Stimulated activated CD4-positive, alpha-beta T cell treated with anti-CD3 and anti-CD28 coated beads, Interleukin-4, amount 100 ng/mL, for 1 hour (primary cell): ENCODE data around the gene PROC.
"Not testable (repeated sequence)": the region's sequence is repeated elsewhere in the genome, so short reads cannot be mapped to it uniquely, and the experiment has no call there.

Experiments
- DNase-seq: peaks from one replicate; pipeline ENCODE4 v3.0.0-alpha.2; 2020

PROC gene

DNA sequence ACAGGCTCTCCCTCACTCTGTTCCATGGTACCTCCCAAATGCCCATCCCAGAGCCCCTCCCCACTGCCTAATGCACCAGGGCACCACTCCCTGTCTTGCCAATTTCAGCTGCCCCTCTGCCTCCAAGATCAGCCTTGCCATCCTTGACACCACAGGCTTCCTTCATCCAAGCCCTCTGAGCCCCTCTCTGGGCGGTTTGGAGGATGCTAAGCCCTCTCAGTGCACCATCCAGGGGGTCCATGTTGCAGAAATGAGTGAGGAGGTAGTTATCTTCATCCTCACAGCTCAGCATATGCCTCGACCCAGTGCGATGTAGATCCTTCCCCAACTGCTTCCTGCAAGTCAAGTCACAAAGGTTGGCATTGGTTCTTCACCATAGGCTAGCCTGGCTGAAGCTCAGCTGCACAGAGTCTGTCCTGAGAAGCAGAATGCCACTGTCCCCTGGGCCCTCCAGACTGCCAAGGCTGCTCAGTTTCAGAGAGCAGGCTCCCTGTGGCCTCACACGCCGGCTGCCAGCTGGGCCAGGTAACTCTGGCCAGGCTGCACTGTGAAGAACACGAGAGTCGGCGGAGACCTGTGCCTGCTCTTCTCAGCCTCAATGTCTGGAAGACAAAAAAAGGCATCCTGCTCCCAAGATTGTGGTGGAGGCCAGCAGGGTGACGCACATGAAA, 20.5 kb upstream of the PROC start:
- no peak for DNase-seq

DNA sequence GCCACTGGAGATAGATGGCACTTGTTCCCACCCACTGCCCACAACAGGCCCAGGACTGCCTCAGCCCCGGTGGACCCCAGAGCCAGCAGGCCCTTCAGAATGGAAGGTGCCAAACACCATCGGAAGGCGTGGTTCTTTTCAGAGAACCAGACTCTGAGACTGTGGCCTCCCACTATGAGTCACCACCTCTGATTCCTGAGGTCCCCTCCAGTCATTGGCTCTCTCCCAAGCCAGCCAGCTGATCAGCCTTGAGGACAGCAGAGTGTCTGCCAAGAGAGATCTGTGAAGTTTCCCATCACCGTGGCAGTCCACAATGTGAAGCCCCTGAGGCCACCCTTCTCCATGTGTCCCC, 20.0 kb upstream of the PROC start:
- no peak for DNase-seq

DNA sequence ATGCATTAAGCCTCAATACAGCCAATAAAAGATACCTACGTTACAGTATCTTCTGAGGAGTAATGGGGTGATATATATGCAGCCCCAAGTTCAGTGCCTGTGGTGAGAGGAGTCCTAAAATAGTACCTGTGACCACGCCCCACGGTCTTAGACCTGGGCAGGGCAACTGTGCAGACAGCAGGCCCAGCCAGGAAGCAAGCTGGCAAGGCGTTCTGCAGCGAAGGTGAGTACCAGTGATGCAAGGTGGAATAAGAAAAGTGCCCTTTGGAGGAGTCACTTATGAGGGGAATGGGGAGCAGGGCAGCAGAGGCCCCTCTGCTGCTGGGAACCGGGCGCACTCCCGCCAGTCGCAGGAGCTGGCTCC, 17.7 kb upstream of the PROC start:
- no peak for DNase-seq

DNA sequence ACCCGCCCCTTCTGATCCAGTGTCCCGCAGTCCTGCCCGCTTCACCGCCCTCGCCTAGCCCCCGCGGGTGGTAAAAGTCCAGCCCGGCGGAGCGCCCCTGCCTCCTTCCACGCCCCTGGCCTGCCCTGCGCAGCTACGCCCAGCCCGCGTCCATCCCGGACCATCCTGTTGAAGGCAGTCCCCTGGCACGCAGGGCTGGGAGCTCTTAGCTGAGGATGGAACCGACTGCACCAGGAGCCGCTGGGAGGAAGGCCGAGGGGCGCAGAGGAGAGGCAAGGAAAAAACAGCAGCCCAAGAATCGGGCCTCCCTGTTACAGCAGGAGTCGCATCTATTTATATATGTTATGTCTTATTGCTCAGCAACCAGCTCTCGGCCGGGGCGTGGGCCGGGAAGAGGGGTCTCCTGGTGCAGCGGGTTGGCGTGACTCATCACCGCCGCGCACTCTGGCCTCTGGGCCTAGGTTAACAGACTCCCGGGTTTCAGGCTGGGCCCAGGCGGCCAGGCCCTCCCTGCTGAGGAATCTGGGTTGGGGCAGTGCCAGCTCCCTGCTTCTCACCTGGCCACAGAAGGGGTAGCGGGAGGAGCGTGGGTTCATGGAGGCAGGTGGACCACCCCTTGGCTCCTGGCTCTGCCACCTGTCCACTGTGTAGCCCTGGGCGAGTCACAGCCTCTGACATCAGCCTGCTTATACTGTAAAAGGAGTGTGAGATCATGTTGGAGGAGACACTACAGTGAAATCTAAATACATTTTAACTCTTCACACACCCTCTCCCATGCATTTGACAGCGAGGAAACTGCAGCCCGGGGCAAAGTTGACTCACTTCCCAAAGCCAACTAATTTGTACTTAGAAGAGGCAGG, 17.1 kb upstream of the PROC start:
- DNase-seq: no peak

DNA sequence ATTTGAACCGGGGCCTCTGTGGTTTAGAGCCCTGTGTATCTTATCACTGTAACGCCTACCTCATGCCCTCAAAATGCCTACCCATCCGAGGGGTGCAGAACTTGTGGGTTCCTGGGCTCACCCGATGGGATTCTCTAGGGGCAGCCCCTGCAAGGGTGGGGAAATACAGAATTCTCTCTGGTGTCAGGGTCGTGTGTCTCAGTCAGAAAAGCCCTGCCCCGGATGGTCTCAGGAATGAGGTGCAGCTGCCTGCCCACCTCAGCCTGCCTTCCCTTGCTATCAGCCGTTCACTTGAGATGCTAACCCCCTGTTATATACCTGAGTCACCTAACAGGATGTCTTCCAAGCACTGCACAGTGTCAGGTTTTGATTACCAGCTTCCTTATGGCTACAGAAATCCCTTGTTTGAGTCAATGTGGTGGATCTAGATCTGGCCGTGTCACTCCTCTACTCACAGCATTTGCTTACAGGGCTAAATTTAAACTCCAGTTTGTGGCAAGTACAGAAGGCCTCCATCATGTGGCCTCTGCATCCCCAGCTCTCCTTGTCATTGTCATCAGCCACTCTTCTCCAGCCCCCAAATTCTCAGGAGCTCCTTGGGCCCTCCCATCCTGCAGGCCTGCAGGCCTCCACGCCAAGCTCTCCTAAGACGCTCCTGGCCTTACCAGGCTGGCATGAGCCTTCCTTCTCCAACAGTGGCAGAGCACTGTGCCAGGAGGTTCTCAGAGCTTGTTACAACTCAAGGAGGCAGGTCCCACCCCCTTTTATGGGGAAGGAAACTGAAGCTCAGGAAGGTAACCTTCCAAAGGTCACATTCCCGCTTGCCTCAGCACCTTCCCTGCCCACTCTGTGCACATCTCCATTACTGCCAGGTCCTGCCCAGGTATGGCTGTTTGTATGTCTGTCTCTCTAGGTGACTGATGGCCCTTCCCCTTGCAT, 16.2 kb upstream of the PROC start:
- no peak for DNase-seq

DNA sequence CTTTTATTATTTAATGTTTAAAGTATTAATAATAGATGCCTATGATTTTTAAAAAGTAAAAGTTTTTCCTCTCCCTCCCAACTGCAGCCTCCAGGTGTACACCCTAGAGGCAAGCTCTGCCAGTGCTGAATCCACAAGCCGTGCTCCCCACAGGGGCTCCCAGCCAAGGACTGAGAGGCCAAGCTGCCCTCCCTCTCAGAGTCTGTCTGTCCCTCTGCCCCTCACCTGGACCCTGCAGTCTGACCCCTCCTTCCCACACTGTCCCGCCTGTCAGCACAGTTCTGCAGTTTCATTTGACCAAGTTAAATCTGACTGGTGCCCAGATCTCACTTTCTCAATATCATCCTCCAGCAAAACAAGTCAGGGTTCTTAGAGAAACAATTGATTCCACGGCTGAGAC, 14.8 kb upstream of the PROC start:
- DNase-seq: no peak

DNA sequence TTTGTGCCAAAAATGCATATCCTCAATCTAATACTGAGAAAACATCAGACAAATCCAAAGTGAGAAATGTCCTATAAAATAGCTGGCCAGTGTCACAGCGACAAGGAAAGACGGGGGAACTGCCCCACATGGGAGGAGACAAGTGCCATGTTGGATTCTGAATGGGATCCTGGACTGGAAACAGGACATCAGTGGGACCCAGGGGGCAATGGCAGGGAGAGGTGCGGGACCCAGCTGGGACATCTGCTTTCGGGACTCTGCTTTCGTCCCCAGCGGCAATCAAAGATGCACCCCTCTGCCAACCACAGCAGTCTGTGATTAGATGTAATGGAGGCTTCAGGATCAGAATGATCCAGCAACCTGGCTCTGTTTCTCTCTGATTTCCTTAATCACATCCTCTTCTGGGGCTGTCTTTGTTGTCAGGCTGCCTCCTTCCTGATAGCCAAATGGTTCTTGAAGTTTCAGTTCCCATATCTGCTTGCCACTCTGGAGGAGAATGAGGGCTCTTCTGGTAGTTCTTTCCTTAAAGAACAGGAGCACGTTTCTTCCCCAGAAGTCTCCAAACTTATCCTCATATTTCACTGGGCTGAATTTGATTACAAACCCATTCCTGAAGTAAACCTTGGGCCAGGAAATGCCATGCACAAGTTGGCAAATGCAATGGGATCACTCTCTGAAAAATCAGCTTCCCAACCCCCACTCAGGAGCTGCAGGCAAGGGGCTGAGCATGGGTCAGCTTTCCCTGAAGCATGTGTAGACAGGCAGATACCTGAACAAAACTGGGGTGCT, 13.6 kb upstream of the PROC start:
- no peak for DNase-seq

DNA sequence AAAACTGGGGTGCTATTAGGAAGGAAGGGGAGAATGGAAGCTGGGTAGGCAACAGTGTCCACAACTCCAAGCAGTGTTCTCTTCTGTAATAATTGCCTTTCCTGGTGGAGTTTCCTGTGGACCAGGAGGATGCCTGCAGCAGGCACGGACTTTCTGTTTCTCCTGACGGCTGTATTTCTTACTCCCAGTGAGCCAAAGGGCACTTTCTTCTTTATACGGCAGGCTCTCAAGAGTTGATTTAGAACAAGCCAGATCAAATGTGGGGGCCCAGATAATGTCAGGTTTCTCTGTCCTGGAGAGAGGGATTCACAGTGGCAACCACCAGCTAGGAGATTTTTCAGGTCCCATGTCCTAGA, 13.0 kb upstream of the PROC start:
- DNase-seq: no peak

DNA sequence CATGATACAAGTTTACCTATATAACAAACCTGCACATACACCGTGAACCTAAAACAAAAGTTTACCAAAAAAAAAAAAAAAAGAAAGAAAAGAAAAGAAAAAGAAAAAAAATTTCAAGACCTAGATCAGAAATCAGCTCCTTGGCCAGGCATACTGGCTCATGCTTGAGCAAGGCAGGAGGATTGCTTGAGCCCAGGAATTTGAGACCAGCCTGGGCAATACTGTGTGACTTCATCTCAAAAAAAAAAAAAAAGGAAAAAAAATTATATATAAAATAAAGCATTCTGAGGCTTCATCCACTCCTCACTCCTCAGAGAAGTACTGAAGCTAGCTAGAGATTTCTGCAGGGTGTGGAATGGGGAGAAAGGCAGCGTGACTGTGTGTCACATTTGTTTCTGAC, 11.8 kb upstream of the PROC start:
- no peak for DNase-seq

DNA sequence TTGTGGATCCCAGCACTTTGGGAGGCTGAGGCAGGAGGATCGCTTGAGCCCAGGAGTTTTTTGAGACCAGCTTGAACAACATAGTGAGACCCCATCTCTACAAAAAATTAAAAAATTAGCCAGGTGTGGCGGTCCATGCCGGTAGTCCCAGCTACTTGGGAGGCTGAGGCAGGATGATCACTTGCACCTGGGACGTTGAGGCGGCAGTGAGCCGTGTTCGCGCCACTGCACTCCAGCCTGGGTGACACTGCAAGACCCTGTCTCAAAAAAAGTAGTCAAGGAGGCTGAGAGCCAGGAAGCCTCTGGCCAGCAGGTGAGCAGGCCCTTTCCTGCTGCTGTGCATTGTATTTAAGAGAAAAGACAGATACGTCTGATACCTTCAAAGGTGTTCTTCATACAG, 11.1 kb upstream of the PROC start:
- DNase-seq: no peak

DNA sequence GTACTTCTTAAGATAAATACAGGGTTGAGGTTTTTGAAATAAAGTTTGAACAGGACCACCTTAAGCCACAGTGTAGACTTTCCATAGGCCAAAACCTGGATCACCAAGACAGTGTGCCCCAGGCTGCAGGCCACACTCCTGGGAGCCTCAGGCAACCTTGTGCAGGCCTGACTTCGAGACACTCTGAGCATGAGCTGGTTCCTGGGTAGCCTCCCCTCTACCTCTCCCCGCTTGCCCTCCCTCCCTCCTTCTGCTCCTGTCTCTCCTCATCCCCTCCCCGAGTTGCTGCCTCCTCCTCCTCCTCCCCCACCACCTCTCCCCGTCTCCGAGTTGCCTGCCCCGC, 10.6 kb upstream of the PROC start:
- no peak for DNase-seq

DNA sequence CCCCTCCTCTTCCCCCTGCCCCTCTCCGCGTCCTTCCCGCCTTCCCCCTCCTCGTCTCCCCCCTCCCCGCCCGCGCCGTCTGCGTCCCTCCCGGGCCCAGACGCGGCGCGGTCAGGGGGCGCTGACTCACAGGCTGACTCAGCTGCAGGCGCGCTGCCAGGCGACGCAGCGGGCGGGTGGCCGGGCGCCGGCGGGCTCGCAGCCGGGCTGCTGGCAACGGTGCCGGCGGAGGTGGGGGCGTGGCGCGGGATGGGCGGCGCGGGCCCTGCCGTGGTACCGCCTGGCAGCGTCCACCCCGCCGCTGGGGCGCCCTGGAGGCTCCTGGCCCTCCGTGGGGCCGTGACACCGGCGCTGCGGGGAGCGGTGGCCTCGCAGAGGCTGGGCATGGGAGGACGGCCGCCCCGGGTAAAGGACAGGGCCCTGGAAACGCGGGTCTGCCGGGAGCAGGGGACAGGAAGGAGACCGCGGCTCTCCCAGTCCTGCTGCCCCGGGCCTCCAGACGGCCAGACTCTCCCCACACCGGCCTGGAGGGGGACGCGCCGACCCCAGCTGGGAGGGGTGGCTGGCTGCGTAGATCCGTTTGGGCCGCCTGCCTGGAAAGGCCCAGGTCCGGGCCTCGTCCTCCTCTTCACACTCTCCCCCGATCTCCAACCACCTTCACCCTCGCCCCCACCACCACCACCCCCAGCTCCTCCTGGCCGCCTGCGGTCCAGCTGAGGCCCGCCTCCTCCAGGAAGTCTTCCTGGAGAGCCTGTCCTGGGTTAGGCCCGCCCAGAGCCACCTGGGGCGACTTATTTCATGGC, 10.0 kb upstream of the PROC start:
- peak; percentile 92 for DNase-seq

DNA sequence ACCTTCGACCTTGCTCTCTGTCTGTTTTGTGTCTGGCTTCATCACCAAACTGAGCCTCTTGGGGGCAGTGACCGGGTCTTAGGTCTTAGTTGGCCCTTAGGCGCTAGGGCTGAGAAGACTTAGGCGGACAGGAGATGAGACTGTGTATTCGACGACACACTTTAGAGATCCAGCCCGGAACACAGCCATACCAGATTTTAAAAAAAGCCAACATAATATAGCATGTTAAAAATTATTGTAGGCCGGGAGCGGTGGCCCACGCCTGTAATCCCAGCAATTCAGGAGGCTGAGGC, 9.5 kb upstream of the PROC start:
- no peak for DNase-seq

DNA sequence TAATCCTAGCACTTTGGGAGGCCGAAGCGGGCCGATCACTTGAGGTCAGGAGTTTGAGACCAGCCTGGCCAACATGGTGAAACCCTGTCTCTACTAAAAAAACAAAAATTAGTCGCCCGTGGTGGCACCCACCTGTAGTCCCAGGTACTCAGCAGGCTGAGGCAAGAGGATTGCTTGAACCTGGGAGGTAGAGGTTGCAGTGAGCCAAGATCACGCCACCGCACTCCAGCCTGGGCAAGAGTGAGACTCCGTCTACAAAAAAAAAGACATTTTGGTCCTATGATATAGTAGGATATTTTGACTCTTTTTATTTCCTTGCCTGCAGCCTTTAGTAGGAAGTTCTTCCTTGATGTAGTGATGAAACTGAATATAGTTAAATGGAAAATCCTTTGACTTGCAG, 8.5 kb upstream of the PROC start:
- DNase-seq: not testable (repeated sequence)

DNA sequence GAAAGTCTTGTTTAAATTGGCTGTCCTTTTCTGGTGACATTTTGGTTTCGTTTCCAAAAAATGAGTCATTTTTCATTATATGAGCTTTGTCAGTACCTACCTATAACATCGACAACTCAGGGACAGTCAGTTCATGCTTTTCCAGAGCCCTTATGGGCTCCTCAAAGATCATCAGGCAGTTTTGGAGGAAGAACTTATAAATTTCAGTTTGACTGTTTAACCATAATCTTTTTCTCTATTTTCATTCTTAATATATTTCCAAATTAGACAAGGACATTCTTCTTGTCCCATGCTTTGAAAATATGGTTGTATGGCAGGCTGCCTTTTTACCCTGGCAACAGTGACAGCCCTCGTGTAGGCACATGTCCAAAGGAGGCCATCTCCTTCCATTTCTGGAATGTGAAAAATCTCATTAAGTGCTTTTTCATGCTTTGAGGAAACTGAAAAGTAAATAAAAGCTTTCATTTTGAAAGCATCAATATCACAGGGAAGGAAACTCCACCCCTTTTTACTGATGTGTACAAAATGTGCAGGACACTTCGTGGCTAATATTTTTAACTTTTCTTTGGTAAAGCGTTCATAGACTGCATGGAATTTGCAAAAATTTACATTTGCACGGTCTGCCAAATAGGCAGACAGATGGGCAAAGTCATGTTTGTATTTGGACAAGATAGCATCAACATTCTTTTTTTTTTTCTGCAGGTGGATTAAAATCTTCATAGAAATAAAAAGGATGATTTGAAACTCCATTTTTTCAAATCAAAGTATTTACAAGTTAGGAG, 7.2 kb upstream of the PROC start:
- no peak for DNase-seq

DNA sequence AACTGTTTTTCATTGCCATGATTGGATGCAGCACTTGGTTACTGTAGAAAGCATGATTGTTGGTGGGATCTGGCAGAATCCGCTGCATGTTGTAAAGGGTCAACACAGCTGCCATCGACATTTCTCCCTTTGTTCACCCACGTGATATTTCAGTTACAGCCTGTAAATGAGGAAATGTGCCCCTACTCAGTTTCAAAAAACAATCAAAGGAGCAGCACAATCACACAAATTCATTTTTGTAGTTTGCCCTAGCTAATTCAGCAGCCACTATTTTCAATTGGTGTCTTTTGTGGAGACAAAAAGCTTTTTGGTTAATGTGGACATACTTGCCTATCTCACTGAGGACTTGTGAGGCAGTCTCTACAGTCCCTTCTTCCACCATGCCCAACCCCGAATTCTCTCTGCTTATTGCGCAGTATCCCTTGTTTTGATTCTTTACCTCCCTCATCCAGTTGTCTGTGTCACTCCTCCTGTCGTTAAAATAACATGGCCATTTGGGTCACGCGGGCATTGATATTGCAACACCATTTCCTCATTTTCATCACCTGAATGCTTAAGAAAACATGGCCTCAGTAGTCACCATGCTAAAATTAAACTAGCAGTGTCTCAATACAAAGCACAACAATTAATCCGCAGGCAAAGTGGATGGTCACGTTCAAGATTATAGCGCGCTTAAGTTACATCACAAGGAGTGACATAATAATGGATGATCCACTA, 6.4 kb upstream of the PROC start:
- no peak for DNase-seq

DNA sequence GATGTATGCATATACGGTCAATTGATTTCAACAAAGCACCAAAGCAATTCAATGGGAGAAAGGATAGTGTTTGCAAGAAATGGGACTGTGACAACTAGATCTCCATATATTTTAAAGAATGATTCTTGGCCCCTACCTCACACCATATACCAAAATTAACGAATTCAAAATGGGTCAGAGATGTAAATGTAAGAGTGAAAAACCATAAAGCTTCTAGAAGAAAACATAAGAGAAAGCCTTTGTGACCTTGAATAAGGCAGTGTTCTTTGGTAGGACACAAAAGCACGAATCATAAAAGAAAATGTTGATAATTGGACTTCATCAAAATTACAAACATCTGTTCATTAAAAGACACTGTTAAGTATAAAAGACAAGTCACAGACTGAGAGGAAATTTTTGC, 5.0 kb upstream of the PROC start:
- DNase-seq: no peak

DNA sequence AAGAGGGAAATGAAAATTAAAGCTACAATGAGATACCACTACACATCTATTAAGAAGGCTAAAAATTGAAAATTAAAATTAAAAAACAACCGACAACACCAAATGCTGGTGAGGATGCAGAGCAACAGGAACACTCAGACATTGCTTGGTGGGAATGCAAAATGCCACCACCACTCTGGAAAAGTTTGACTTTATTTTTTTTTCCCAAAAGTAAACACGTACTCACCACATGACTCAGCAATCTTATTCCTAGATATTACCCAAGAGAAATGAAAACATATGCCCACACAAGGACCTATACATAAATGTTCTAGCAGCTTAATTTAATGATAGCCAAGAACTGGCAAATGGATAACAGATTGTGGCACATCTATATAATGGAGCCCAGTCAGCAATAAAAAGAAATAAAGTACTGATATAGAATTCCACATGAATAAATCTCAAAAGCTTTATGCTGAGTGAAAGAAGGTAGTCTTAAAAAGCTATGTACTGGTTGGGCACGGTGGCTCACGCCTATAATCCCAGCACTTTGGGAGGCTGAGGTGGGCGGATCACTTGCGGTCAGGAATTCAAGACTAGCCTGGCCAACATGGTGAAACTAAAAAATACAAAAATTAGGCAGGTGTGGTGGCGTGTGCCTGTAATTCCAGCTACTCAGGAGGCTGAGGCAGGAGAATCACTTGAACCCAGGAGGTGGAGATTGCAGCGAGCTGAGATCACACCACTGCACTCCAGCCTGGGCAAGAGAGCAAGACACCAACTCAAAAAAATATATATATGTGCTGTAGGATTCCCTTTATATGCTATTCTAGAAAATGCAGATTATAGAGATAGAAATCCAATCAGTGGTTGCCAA, 4.2 kb upstream of the PROC start:
- DNase-seq: no peak

DNA sequence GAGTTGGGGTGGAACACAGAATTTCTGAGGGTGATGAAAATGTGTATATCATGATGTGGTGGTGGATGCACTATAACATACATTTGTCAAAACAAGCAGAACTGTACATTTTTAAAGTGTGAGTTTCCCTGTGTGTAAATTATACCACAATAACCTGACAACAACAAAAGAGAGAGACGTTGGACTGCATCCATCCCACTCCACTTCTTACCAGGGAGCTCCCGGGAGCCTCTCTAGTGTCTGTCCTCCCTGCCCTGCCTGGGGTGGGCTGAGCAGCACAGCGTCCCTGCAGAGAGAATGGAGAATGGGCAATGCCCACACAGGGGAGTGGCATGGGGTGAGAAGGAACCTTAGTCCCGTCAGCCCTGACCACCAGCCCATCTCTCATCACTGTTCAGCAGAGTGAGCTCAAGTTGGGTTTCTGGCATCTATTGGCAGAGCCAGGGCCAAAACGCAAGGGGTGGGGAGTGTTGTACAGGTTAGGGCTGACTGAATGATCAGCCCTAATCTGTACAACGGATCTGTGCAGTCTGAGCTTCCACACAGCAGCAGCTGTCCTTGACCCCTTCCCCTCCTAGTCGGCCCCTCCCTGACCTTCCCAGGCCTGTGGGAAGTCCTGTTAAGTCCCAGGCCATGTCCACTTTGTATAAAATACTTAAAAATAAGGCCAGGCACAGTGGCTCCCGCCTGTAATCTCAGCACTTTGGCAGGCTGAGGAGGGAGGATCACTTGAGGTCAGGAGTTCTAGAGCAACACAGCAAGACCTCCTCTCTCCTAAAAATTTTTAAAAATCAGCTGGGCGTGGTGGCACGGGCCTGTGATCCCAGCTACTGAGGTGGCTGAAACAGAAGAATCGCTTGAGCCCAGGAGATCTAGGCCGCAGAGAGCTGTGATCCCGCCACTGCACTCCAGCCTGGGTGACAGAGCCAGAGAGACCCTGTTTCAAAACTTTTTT, 3.3 kb upstream of the PROC start:
- DNase-seq: no peak
